G401 (cell line): ENCODE measurements around the gene MYO5C. TPM values are rescaled to one million over a fixed set of nuclear protein-coding genes. Genes with fewer than 3 reads are reported as not detected.

ENCODE experiments used
- DNase-seq: peaks from one replicate; pipeline ENCODE4 v3.0.0-alpha.2; 2015; ENCODE audit warnings: low spot score
- in situ Hi-C: cut with HindIII; loops from 2 replicates; pipeline ENCODE4 v1.10.0; 2016; ENCODE audit warnings: low sequenced_read_pairs, mixed read lengths
- total RNA-seq: library from RNA; depleted of rRNA; stranded (reverse); fragments of >200 nt; shearing (Covaris generic); gene quantifications from 2 replicates; pipeline ENCODE4 v1.2.3, GENCODE V29; 2014

MYO5C gene
- total RNA-seq, 1 experiment from 2014 or later: 4.2 TPM

- DNase-seq: no peak
- in situ Hi-C loops: no loop called here
These were observed 132.7 kb downstream of the MYO5C start for GRCh38 chr15:52162876-52163275.

GRCh38 chr15:52162260-52162659, 133.3 kb downstream of the MYO5C start:
- no peak for DNase-seq
- in situ Hi-C loops: no loop called here

GRCh38 chr15:52161406-52161966, 134.1 kb downstream of the MYO5C start:
- in situ Hi-C loops: no loop called here
- peak; percentile 66 for DNase-seq

- DNase-seq: no peak
- in situ Hi-C loops: no loop called here
These were observed 136.0 kb downstream of the MYO5C start for GRCh38 chr15:52159645-52160044.

- DNase-seq: no peak
- in situ Hi-C loops: no loop called here
These were observed 137.4 kb downstream of the MYO5C start for GRCh38 chr15:52158084-52158765.

GRCh38 chr15:52155878-52156277, 139.7 kb downstream of the MYO5C start:
- DNase-seq: no peak
- in situ Hi-C loops: no loop called here

- DNase-seq: peak; percentile 69
- in situ Hi-C loops: no loop called here
These were observed 140.4 kb downstream of the MYO5C start for GRCh38 chr15:52154896-52155865.

- peak; percentile 60 for DNase-seq
- in situ Hi-C loops: no loop called here
These were observed 141.4 kb downstream of the MYO5C start for GRCh38 chr15:52153900-52154895.

- in situ Hi-C loops: no loop called here
- DNase-seq: no peak
These were observed 144.3 kb downstream of the MYO5C start for GRCh38 chr15:52151353-52151752.

GRCh38 chr15:52150871-52151270, 144.7 kb downstream of the MYO5C start:
- no peak for DNase-seq
- in situ Hi-C loops: no loop called here

GRCh38 chr15:52150043-52150825, 145.4 kb downstream of the MYO5C start:
- in situ Hi-C loops: no loop called here
- no peak for DNase-seq

- no peak for DNase-seq
- in situ Hi-C loops: no loop called here
These were observed 147.2 kb downstream of the MYO5C start for GRCh38 chr15:52148403-52148802.

GRCh38 chr15:52146776-52147175, 148.8 kb downstream of the MYO5C start:
- no peak for DNase-seq
- in situ Hi-C loops: no loop called here

GRCh38 chr15:52146261-52146660, 149.3 kb downstream of the MYO5C start:
- in situ Hi-C loops: no loop called here
- no peak for DNase-seq

GRCh38 chr15:52144656-52145178, 150.9 kb downstream of the MYO5C start:
- in situ Hi-C loops: no loop called here
- DNase-seq: no peak

GRCh38 chr15:52143873-52144272, 151.7 kb downstream of the MYO5C start:
- no peak for DNase-seq
- in situ Hi-C loops: no loop called here
